Posterior cingulate gyrus (tissue), 11 donors: ENCODE data around the gene KCNJ15.

Experiments
- DNase-seq, 10 donors: peaks; one replicate each; pipeline versions ENCODE4 v3.0.0 to v3.0.0-alpha.2; 2020 to 2021; ENCODE audit warnings: mixed read lengths in 3 of 10
- intact Hi-C: fragments of 100-400 bp; cut with DNase I; formaldehyde crosslinking; loops from one replicate; pipeline ENCODE4 v1.15.1; 2023

KCNJ15 gene

GRCh38 chr21:38266732-38267131 is 9.9 kb downstream of the KCNJ15 start:
- intact Hi-C loops, result no loop called here
- DNase-seq, result no peak

- intact Hi-C loops, result no loop called here
- no peak for DNase-seq
These were observed 10.5 kb downstream of the KCNJ15 start for GRCh38 chr21:38267136-38267755.

- DNase-seq, result no peak
These were observed 11.4 kb downstream of the KCNJ15 start for GRCh38 chr21:38267991-38268863.

GRCh38 chr21:38268864-38269575 is 12.2 kb downstream of the KCNJ15 start:
- no peak for DNase-seq
- intact Hi-C loops, result no loop called here

More at GRCh38 chr21:38267991-38268863, 11.4 kb downstream of the KCNJ15 start:
- intact Hi-C loops, result no loop called here

GRCh38 chr21:38269576-38269936 is 12.8 kb downstream of the KCNJ15 start:
- intact Hi-C loops, result no loop called here
- no peak for DNase-seq

GRCh38 chr21:38272215-38272614 is 15.4 kb downstream of the KCNJ15 start:
- DNase-seq, result no peak
- intact Hi-C loops, result no loop called here

- DNase-seq, result no peak
- intact Hi-C loops, result no loop called here
These were observed 17.2 kb downstream of the KCNJ15 start for GRCh38 chr21:38273745-38274542.

GRCh38 chr21:38277501-38278131 is 20.8 kb downstream of the KCNJ15 start:
- DNase-seq, result no peak
- intact Hi-C loops, result no loop called here

GRCh38 chr21:38280454-38280853 is 23.7 kb downstream of the KCNJ15 start:
- DNase-seq, result no peak
- intact Hi-C loops, result no loop called here

- intact Hi-C loops, result no loop called here
- no peak for DNase-seq
These were observed 24.1 kb downstream of the KCNJ15 start for GRCh38 chr21:38280867-38281266.

- DNase-seq, result no peak
- intact Hi-C loops, result no loop called here
These were observed 26.1 kb downstream of the KCNJ15 start for GRCh38 chr21:38282921-38283320.

- DNase-seq, result no peak
- intact Hi-C loops, result no loop called here
These were observed 27.4 kb downstream of the KCNJ15 start for GRCh38 chr21:38284216-38284615.

- intact Hi-C loops, result no loop called here
- no peak for DNase-seq
These were observed 30.1 kb downstream of the KCNJ15 start for GRCh38 chr21:38286739-38287471.

- DNase-seq, result no peak
- intact Hi-C loops, result no loop called here
These were observed 30.7 kb downstream of the KCNJ15 start for GRCh38 chr21:38287476-38287875.

GRCh38 chr21:38289705-38290485 is 33.1 kb downstream of the KCNJ15 start:
- intact Hi-C loops, result no loop called here
- no peak for DNase-seq

GRCh38 chr21:38290809-38291208 is 34.0 kb downstream of the KCNJ15 start:
- intact Hi-C loops, result no loop called here
- DNase-seq, result no peak

GRCh38 chr21:38291874-38292273 is 35.1 kb downstream of the KCNJ15 start:
- intact Hi-C loops, result no loop called here
- no peak for DNase-seq

GRCh38 chr21:38293113-38293512 is 36.3 kb downstream of the KCNJ15 start:
- DNase-seq, result no peak
- intact Hi-C loops, result no loop called here

- DNase-seq, result no peak
- intact Hi-C loops, result no loop called here
These were observed 37.0 kb downstream of the KCNJ15 start for GRCh38 chr21:38293765-38294164.
